SHP77 (cell line): ENCODE measurements around the gene NPIPA1.
"Not testable (repeated sequence)": the region's sequence is repeated elsewhere in the genome, so short reads cannot be mapped to it uniquely, and the experiment has no call there.

ENCODE experiments used
- DNase-seq, 2 experiments: peaks; one replicate each; lab custom pipeline; 2025; lab: John Stamatoyannopoulos, UW

NPIPA1 gene

GRCh38 chr16:14976971-14977736 lies 39.9 kb downstream of the NPIPA1 start:
- not testable (repeated sequence) for DNase-seq

GRCh38 chr16:14978281-14978680 lies 41.0 kb downstream of the NPIPA1 start:
- DNase-seq: not testable (repeated sequence)

GRCh38 chr16:14978908-14979307 lies 41.7 kb downstream of the NPIPA1 start:
- DNase-seq: not testable (repeated sequence)

- not testable (repeated sequence) for DNase-seq
Observed at GRCh38 chr16:14981234-14981633, 44.0 kb downstream of the NPIPA1 start.

- not testable (repeated sequence) for DNase-seq
Observed at GRCh38 chr16:14982521-14982920, 45.3 kb downstream of the NPIPA1 start.

GRCh38 chr16:14988092-14988491 lies 50.8 kb downstream of the NPIPA1 start:
- DNase-seq: not testable (repeated sequence)

GRCh38 chr16:14988661-14989191 lies 51.5 kb downstream of the NPIPA1 start:
- DNase-seq: not testable (repeated sequence)

- not testable (repeated sequence) for DNase-seq
Observed at GRCh38 chr16:14989291-14990281, 52.3 kb downstream of the NPIPA1 start.

- not testable (repeated sequence) for DNase-seq
Observed at GRCh38 chr16:14993277-14994151, 56.3 kb downstream of the NPIPA1 start.

GRCh38 chr16:14996702-14997101 lies 59.5 kb downstream of the NPIPA1 start:
- DNase-seq: not testable (repeated sequence)

GRCh38 chr16:14998300-14998699 lies 61.1 kb downstream of the NPIPA1 start:
- not testable (repeated sequence) for DNase-seq

- not testable (repeated sequence) for DNase-seq
Observed at GRCh38 chr16:14999845-15000244, 62.6 kb downstream of the NPIPA1 start.
